ENCODE data around the gene ELK1. TPM values are rescaled to one million over a fixed set of nuclear protein-coding genes. Genes with fewer than 3 reads are reported as not detected.

ELK1 gene
- total and polyA plus RNA-seq, 10 of the 15 experiments (the other 5 are each of a cell fraction or from before 2014, with no cell fraction given): 4.1 to 55.5 (median 32.9) TPM

DNA sequence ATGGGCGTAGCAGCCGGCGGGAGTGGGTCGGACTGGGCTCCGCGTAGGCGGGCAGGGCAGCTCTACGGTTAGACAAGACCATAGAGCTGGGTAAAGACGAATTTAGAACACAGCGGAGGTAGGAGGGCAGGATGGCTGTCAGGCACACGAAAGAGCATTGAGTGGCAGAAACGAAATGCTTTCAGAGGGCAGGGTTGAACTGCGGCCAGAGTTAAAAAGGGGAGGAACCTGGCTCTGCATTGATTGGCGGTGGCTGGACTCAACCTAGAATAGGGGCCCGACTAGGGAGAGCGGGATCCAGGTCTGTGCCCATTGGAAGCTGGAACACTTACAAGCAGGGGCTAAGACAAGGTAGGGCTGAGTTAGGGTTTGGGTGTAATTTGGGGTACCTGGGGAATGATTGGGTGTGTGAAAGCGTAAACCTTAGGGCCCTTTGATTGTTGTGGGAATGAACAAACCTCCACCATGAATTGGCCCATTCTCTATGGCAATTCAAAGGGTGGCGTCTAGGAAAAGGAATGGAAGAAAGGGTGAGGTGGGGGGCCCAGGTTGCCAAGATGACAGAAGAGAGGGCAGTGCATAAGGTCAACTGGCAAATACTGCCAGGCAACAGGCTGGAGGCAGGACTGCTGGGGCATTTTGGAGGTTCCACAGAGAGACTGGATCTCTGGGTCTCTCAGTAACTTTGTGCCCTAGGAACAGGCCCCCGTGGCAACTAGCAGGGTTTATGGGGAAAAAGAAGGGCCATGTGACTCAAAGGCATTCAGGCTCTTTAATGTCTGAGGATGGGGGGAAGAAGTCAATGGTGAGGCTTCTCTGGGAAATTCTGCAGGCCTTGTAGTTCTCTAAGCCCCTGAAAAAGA is 911 bp upstream of the ELK1 start (continued):
- TF ChIP-seq YY1 (IDR thresholded peaks at IDR 0.05; ENCODE audit: low read depth, low read length) (no peak), TBL1XR1 (IDR thresholded peaks at IDR 0.05; ENCODE audit: low read depth, low read length) (no peak), POLR2AphosphoS5 (IDR thresholded peaks at IDR 0.05; ENCODE audit: low read length) (0 out of 2 replicates have a peak, but pooled peaks have one; percentile 45), NR2F1 (conservative IDR thresholded peaks at IDR 0.05) (no peak), SPI1 (IDR thresholded peaks at IDR 0.05; ENCODE audit: borderline replicate concordance, insufficient read depth, low read depth, low read length) (no peak), NFIC (IDR thresholded peaks at IDR 0.05; ENCODE audit: low read depth, low read length) (no peak)

DNA sequence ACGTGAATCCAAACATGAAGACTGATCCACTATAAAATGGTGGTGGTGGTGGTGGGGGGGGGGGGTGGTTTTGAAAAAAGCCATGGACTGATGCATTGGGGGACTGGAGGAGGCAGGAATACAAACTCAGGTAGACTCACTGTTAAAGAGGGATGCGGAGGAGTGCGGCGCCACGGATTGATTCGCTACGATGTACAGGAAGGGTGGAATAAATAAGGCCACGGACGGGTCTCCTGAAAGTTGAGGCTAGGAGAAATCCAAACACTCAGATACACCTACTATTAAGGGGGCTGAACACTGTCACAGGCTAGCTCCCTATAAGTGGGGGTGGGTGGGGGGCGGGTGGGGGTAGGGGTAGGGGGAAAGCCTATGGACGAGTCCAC is 591 bp downstream of the ELK1 start:
- ATAC-seq (no peak), DNase-seq (ENCODE audit: low read depth, low spot score) (no peak), FAIRE-seq (no peak)
- Histone ChIP-seq H3K36me3 (ENCODE audit: control insufficient read depth in 2 of 2, insufficient read depth in 2 of 2, low read length in 1 of 2) (no peaks in the 10 kb centered on the region; a peak in 1 of 4 replicates), H3K4me2 (ENCODE audit: control insufficient read depth, insufficient read depth) (no peak overlapping the region; the same call in 1 of the 2 replicates), H3K4me3 (peak overlapping the region; percentile 64), H3K79me2 (ENCODE audit: control insufficient read depth, insufficient read depth, low read length) (peaks cover 28% of the 10 kb centered on the region), H3K27ac (ENCODE audit: control insufficient read depth, insufficient read depth) (peak overlapping the region; percentile 73), H3K9me3 (replicated peaks; ENCODE audit: control insufficient read depth, insufficient read depth, low read length) (no peaks in the 10 kb centered on the region; the same call in 2 of the 3 replicates), H3K4me1 (ENCODE audit: control insufficient read depth, insufficient read depth, low read length) (peaks cover 2% of the 10 kb centered on the region; the same call in 1 of the 2 replicates), H3K9ac (ENCODE audit: control insufficient read depth, insufficient read depth, low read length) (peak overlapping the region; percentile 76), H3K27me3 (replicated peaks in 1 of 2; ENCODE audit: control insufficient read depth in 2 of 2, insufficient read depth in 2 of 2, low read length in 1 of 2) (no peaks in the 10 kb centered on the region), H4K20me1 (ENCODE audit: control insufficient read depth, insufficient read depth) (no peaks in the 10 kb centered on the region), H2AFZ (ENCODE audit: control insufficient read depth, low read depth, low read length) (no peak overlapping the region)
- ChIA-PET POLR2A (interaction anchor here (0.6 to 3.0 kb wide), 7 partner anchors 11 to 1308 kb away, joined by 3 to 9 read pairs (median 4); partner anchors contain the start of gene TIMP1), SMC1A (ENCODE audit: uncharacterized antibody, unreplicated experiment) (interaction anchor here (1.1 to 1.9 kb wide), 3 partner anchors 16 to 109 kb away, joined by 3 to 4 read pairs (median 3); no protein-coding TSS in a partner anchor), RAD21 (ENCODE audit: unreplicated experiment) (interaction anchor here (0.9 to 2.1 kb wide), 3 partner anchors 21 to 505 kb away, joined by 4 to 10 read pairs (median 4); partner anchors contain the start of gene RBM10), CTCF (interaction anchor here (2.4 to 2.9 kb wide), 2 partner anchors 9 to 21 kb away, joined by 7 to 12 read pairs; partner anchors contain the start of gene CFP)
- no TSS peak for BruUV-seq (replicated peaks)
- WGBS (ENCODE audit: insufficient coverage, insufficient replicate concordance, low lambda C conversion rate, missing lambda C conversion rate): 35% methylated on average over 11 of the region's 11 CpGs
- intact Hi-C loops (cut with micrococcal nuclease; ENCODE audit: unreplicated experiment): loop anchor here (1.0 to 2.0 kb wide), 2 partner anchors 9 to 89 kb away; partner anchors contain the start of gene ARAF
- TF ChIP-seq EZH2 (IDR thresholded peaks at IDR 0.05; ENCODE audit: borderline replicate concordance, control insufficient read depth, low read depth, low read length): no peak
- no peak for TF ChIP-seq SREBF2 (IDR thresholded peaks at IDR 0.05; ENCODE audit: low read length)
- TF ChIP-seq POLR2AphosphoS2 (IDR thresholded peaks at IDR 0.05; ENCODE audit: low read depth, low read length): 0 out of 2 replicates have a peak, but pooled peaks have one; percentile 6
- in situ Hi-C loops (cut with MboI): loop anchor here (10.0 kb wide), 3 partner anchors 85 to 455 kb away; partner anchors contain the start of genes ARAF, CDK16 and UBA1
